Fibroblast of the conjunctiva (primary cell): ENCODE results near the gene DOK3.
"Not testable (repeated sequence)": the region's sequence is repeated elsewhere in the genome, so short reads cannot be mapped to it uniquely, and the experiment has no call there.

Experiments
- DNase-seq: peaks from one replicate; pipeline ENCODE4 v3.0.0-alpha.2; 2010; ENCODE audit warnings: low read depth

The DOK3 gene

GRCh38 chr5:177534433-177534832, 24.8 kb upstream of the DOK3 start:
- not testable (repeated sequence) for DNase-seq

DNA sequence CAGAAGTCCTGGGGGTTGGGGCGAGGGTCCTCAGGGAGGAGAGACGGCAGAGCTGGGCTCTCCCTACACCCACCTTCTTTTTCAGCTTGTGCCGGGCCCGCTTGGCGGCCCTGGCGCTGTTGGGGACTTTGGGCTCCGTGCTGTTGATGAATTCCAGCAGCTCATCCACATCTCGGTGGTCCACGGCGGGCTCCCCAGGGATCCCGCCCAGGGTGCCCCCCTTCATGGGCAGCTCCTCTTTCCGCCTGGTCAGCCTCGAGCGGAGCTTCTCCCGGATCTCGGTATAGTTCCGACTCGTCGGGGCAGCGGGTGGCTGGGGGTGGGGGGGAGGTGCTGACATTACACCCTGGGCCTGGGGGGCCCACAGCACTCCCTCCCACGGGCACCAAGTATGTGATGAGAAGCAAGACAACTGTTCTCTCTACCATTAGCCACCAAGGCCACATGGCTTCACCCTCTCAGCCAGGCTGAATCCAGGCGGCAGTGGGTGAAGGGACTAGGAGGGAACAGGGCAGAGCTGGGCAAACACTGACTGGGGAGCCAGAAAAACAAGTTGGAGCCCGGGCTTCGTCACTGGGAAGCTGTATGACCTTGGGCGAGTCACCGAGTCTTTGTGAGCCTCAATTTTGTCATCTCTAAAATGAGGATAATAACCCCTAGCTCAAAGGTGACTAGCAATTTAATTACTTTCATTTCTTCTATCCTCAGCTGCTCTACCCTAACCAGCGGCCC, 21.7 kb upstream of the DOK3 start:
- DNase-seq, result no peak

DNA sequence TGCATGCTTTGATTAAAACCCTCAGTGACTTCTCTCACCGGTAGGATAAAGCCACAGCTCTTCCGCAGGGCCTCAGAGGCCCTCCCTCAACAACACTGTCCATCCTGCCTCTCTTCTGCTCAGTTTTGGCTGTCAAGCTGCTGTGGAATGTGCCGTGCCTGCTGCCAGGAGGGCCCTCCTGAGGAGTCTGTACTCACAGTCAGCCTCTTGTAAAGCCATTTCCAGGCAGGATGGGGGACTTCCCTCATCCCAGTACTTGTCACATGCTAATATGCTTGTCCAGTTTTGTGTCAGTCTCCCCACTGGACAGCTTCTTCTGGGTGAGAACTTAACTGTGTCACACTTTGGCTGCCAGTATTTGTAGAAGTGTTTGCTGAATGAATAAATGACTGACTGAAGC, 21.0 kb upstream of the DOK3 start:
- DNase-seq, result no peak

DNA sequence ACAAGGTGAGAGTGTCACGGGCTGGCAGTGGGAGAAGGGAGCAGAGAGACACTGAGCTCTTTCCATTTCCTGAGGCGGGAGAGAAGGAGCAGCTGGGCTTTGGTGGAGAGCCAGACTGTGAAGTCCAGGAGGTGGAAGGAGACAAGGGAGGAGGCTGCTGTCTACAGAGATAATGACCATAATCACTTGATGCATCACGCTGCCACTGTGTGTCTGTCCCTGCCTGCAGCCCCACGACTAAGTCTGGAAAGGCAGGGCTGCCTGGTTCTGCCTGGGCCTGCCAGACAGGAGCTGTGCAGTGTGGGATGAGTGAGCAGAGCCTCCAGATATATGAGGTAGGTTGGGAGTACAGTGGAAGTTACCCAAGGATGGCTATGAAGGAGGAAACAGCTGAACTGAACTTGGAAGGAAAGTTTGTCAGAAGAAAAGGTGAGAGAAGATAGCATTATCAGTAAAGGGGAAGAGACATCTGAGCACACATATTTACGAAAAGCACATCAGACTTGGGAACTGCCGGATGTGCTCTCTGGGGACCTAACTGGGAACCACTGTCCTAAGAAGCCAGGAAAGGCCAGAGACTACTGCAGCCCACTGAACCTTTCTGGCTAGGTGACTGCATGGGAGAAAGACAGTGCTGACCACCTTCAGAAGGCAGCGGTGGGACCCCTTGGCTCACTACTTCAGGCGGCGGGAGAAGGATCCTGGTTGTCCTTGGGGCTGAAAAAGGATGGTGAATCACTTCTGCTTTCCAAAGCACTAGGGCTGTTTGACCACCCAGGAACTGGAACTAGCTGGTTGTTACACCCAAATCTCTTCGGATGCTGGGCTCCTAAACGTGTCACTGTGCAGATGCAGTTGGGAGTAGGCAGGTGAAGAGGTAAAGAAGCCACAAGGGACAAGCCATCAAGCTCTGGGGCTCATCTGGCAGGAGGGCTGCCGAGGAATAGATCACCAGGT, 19.9 kb upstream of the DOK3 start:
- DNase-seq, result no peak

- DNase-seq, result no peak
These were observed 19.0 kb upstream of the DOK3 start for GRCh38 chr5:177528631-177529030.

DNA sequence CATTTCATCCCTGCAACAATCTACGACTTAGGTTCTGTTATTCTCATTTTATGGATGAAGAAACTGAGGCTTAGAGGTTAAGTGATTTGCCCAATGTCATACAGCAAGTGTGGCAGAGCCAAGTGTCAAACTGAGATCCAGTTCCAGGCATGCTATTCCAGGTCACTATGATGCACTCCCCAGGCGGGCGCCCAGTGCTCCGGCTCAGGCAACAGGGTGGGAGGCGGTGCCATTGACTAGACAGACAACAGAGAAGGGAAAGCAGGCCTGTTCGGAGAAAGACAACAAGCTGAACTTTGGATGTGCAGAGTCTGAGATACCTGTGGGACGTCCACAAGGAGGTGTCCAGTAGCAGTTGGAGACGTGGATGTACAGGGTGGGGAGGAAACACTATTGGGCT, 18.0 kb upstream of the DOK3 start:
- no peak for DNase-seq

DNA sequence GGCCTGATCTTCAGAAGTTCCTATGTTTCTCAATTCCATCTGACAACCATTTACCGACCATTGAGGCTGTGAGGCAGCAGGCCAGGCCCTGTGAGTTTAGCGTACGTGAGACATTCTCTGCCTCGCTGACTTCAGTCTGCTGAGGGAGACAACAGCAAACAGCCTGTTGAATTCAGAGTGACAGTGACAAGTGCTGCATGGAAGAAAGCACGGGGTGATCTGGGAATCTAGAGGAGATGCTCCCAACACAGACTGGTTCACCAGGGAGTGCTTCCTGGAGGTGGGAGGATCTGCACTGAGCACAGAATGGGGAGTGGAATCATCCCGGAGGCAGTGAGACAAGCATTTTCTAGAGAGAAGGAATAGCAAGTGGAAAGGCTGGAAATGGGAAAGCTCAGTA, 17.2 kb upstream of the DOK3 start:
- no peak for DNase-seq

DNA sequence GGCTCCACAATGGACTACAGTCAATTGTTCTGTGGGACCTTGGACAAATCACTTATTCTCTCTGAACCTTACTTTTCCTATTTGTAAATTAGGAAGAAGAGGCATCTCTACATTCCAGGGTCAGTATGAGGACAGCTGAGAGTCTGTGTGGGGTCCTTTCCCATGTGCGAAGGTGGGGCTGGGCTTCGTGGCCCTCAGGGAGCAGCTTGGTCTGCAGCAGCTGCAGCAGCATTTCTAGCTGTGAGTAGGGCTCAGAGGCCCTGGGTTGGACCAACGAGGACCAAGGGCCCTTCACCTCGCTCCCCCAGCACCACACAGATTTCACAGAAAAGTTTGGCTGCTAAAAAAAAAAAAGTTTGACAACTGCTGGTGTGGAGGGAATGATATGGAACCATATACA, 16.6 kb upstream of the DOK3 start:
- no peak for DNase-seq

DNA sequence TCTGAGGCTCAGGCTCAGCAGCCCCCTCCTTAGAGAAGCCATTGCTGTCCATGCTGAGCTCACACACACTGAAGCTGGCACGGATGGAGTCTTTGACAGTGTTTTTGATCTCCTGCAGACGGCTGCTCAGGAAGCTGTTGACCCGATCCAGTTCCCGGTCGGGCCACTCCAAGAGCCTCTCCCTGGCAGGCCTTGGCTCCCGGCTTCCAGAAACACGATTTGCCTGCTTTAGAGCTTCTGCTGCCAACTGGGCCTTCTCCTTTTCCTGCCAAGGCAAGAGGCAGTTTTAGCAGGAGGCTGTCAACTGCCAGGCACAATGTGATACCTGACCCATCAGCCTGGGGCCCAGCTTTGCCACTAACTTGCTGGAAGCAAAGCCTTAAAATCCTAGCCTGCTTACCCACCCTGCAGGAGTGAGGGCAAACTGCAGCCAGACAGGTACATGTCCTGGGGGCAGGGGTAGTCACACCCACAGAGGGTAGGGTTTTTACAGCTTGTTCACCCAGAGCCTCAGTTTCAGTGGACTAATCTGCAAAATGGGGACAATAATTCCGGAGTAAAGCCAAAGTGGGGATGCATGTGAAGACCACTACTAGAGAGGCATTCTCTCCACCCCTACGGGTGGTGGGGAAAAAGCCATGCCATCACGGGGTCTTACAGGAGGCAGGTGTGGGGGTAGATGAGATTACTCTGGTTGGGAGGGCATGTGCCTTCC, 15.5 kb upstream of the DOK3 start:
- no peak for DNase-seq

- no peak for DNase-seq
These were observed 14.9 kb upstream of the DOK3 start for GRCh38 chr5:177524539-177524900.

- no peak for DNase-seq
These were observed 14.3 kb upstream of the DOK3 start for GRCh38 chr5:177523711-177524538.

- DNase-seq, result no peak
These were observed 11.4 kb upstream of the DOK3 start for GRCh38 chr5:177520916-177521513.

- no peak for DNase-seq
These were observed 10.6 kb upstream of the DOK3 start for GRCh38 chr5:177520271-177520670.

DNA sequence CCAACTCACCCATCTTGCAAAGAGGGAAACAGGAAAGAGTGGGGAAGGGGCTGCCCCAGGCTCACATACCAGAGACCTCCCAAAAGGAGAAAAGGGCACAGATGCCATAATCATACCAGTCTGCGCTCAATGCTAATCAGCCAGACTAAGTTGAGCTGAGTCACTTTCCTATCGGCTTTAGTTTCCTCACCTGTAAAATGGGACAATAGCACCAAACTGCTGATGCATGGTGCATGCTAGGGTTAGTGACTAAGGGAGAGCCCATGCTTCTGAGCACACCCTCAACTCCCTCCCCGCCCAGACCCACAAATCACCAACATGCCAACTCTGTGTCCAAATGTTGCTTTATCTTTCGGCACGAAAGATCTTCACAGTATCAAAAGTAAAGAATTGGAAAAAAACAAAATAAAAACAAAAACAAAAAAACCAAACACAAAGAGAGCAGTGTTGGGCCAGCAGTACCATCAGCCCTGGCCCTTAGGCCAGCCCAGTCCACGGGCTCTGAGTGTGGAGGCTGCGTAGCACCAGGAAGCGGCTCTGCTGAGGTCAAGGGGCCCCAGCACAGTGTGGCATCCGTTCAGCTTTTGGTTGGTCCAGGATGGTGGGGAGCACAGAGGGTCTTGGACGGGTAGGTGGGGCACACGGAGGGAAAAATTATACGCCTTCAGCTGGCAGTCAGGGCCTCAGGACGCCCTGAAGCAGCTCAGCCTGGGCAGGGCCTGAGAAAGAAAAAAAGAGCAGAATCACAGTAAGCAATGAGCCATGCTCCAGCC, 10.0 kb upstream of the DOK3 start:
- DNase-seq, result no peak

DNA sequence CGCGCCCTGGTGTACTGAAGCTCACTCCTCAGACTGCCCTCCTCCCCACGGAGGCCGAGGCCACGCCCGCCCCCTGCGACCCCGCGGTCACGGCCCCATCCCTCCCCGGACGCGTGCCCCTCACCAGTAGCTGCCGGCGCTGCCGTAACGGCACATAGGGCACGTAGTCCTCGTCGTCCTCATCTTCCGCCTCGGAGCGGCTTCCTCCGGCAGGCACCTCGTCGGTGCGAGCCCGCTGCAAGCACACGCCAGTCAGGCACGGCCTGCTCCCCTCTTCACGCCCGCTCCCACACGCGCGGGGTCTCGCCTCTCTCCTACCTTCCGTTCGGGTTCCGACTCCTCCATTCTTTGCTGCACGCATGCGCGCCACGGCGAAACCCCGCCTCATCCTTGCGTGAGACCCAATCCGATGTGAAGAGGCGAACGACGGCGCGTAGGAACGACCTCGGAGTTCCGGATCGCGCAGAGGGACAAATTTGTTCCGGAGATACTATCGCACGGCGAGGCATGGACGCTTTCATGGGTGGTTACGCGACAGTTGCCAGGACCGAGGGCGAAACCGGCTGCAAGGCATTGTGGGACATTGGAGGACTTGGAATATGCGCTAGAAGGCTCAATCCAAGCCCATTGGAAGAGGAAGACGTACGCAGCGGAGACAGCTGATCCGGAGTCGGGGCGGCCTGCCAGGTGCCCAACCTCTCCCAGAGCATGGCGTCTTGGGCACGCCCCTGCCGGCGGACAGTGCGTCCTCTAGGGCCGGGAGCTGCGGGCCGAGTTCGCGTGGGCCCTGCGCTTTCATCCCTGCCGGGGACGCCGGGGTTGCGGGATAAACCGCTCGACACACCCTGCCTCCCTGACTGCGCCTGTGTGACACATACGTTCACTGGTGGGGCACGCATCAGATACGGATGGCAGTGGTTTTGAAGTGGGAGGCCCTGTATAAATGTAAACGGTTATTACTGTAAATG, 7.3 kb upstream of the DOK3 start, which contains the start of gene DDX41:
Gene DDX41 (minus strand): TSS at position 361 of the 968 bp plus-strand sequence. CDS start 16 bp downstream, at position 345.
- DNase-seq, result peak; percentile 99

DNA sequence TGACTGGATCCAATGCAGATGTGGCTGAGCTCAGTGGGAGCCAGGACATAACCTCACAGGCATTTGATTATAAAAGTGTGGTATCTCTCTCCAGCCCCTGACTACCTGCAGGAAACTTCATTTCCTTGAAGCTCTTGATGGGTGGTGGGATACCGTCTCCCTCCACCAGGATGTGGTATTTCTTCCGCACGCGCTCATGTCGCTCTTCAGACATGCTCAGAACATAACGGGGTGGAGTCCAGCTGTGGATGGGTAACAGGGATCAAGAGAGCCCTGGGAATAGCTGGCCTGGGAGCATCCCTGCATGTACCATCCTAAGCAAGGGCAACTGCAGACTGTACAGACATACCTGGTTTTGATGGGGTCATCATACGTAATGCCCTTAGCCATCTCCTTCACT, 6.0 kb upstream of the DOK3 start:
- DNase-seq, result no peak

DNA sequence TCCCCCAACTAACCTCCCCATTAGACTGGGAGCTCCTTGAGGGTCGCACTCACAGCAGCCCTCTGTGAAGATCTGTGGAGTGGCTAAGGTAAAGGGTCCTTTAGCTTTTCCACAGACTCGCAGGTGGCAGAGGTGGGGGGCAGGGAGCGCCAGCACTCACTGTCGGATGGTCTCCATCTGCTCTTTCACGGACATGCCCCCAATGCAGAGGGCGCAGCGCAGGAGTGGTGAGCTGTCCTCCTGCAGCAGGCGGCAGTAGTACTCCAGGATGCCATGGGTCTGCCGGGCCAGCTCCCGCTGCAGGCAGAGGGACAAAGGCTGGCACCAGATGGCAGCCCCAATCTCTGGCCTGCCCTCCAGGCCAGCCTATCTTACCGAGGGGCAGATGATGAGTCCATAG, 4.9 kb upstream of the DOK3 start:
- no peak for DNase-seq

GRCh38 chr5:177513500-177513899, 3.9 kb upstream of the DOK3 start:
- DNase-seq, result no peak

- no peak for DNase-seq
These were observed 3.2 kb upstream of the DOK3 start for GRCh38 chr5:177512736-177513380.
